NCI-H345 (cell line): ENCODE data around the gene SUN1.
A peak's percentile ranks its signal among the peaks of the same experiment; 100 is the strongest.

Source experiments
- DNase-seq: peaks from one replicate; lab custom pipeline; 2025; lab: John Stamatoyannopoulos, UW

Gene SUN1

GRCh38 chr7:891805-892204 is 59.5 kb downstream of the SUN1 start:
- no peak for DNase-seq

GRCh38 chr7:892648-893593 is 60.6 kb downstream of the SUN1 start:
- no peak for DNase-seq

GRCh38 chr7:893686-894085 is 61.4 kb downstream of the SUN1 start:
- DNase-seq = no peak

GRCh38 chr7:894164-894867 is 62.0 kb downstream of the SUN1 start:
- no peak for DNase-seq

- DNase-seq = no peak
Observed at GRCh38 chr7:894927-895450, 62.7 kb downstream of the SUN1 start.

GRCh38 chr7:895451-896052 is 63.3 kb downstream of the SUN1 start:
- no peak for DNase-seq

- no peak for DNase-seq
Observed at GRCh38 chr7:896346-897075, 64.2 kb downstream of the SUN1 start.

- no peak for DNase-seq
Observed at GRCh38 chr7:897086-897485, 64.8 kb downstream of the SUN1 start.

- no peak for DNase-seq
Observed at GRCh38 chr7:897771-898376, 65.6 kb downstream of the SUN1 start.

- DNase-seq = no peak
Observed at GRCh38 chr7:898460-898854, 66.2 kb downstream of the SUN1 start.

- no peak for DNase-seq
Observed at GRCh38 chr7:898855-899681, 66.8 kb downstream of the SUN1 start.

GRCh38 chr7:899806-900205 is 67.5 kb downstream of the SUN1 start:
- no peak for DNase-seq

- no peak for DNase-seq
Observed at GRCh38 chr7:900331-901040, 68.2 kb downstream of the SUN1 start.

- DNase-seq = no peak
Observed at GRCh38 chr7:901041-901387, 68.7 kb downstream of the SUN1 start.

GRCh38 chr7:901388-902154 is 69.3 kb downstream of the SUN1 start:
- DNase-seq = peak; percentile 81

- no peak for DNase-seq
Observed at GRCh38 chr7:902996-903395, 70.7 kb downstream of the SUN1 start.

GRCh38 chr7:903921-904755 is 71.9 kb downstream of the SUN1 start:
- no peak for DNase-seq

- no peak for DNase-seq
Observed at GRCh38 chr7:904847-905246, 72.6 kb downstream of the SUN1 start.
